Measurements from ENCODE around the gene KDM2B. TPM values are rescaled to one million over a fixed set of nuclear protein-coding genes. Genes with fewer than 3 reads are reported as not detected.

The KDM2B gene
- total RNA-seq, 1 experiment from 2014 or later = 15.5 TPM

- Mint-ChIP-seq H3K27me3 (ENCODE audit: insufficient read depth, unreplicated experiment) (no peaks in the 10 kb centered on the region), H3K27ac (ENCODE audit: low read depth, unreplicated experiment) (no peak overlapping the region), H3K4me3 (ENCODE audit: unreplicated experiment) (no peak overlapping the region), H3K9me3 (ENCODE audit: unreplicated experiment) (no peaks in the 10 kb centered on the region), H3K4me1 (ENCODE audit: insufficient read depth, unreplicated experiment) (no peaks in the 10 kb centered on the region), H3K36me3 (ENCODE audit: insufficient read depth, unreplicated experiment) (peaks cover 6% of the 10 kb centered on the region)
- no peak for TF ChIP-seq CTCF (IDR thresholded peaks at IDR 0.05; ENCODE audit: unreplicated experiment)
- DNase-seq (ENCODE audit: unreplicated experiment) = no peak
- POLR2A ChIA-PET = no interaction called here
- CTCF ChIA-PET = interaction anchor here (1.2 kb wide), 1 partner anchor 12 kb away, joined by 6 read pairs; no protein-coding TSS in a partner anchor
- intact Hi-C loops (cut with micrococcal nuclease) = no loop called here
- BruUV-seq (replicated peaks) = no TSS peak
Measured at GRCh38 chr12:121505513-121505912, 75.3 kb downstream of the KDM2B start.

GRCh38 chr12:121504505-121504904 is 76.3 kb downstream of the KDM2B start:
- no peak overlapping the region for H3K27ac Mint-ChIP-seq (ENCODE audit: low read depth, unreplicated experiment)
- H3K9me3 Mint-ChIP-seq (ENCODE audit: unreplicated experiment) = no peaks in the 10 kb centered on the region
- DNase-seq (ENCODE audit: unreplicated experiment) = no peak
- no peak for TF ChIP-seq CTCF (IDR thresholded peaks at IDR 0.05; ENCODE audit: unreplicated experiment)
- H3K27me3 Mint-ChIP-seq (ENCODE audit: insufficient read depth, unreplicated experiment) = no peaks in the 10 kb centered on the region
- intact Hi-C loops (cut with micrococcal nuclease) = no loop called here
- no TSS peak for BruUV-seq (replicated peaks)
- ChIA-PET POLR2A (no interaction called here), CTCF (interaction anchor here (0.7 to 2.0 kb wide), 3 partner anchors 10 to 701 kb away, joined by 4 to 6 read pairs (median 4); no protein-coding TSS in a partner anchor)
- H3K4me3 Mint-ChIP-seq (ENCODE audit: unreplicated experiment) = no peak overlapping the region
- H3K36me3 Mint-ChIP-seq (ENCODE audit: insufficient read depth, unreplicated experiment) = no peaks in the 10 kb centered on the region
- no peaks in the 10 kb centered on the region for H3K4me1 Mint-ChIP-seq (ENCODE audit: insufficient read depth, unreplicated experiment)

GRCh38 chr12:121503395-121503794 is 77.4 kb downstream of the KDM2B start:
- no peak for DNase-seq (ENCODE audit: unreplicated experiment)
- no TSS peak for BruUV-seq (replicated peaks)
- no peaks in the 10 kb centered on the region for H3K27me3 Mint-ChIP-seq (ENCODE audit: insufficient read depth, unreplicated experiment)
- H3K4me1 Mint-ChIP-seq (ENCODE audit: insufficient read depth, unreplicated experiment) = no peaks in the 10 kb centered on the region
- intact Hi-C loops (cut with micrococcal nuclease) = no loop called here
- no peak for TF ChIP-seq CTCF (IDR thresholded peaks at IDR 0.05; ENCODE audit: unreplicated experiment)
- H3K9me3 Mint-ChIP-seq (ENCODE audit: unreplicated experiment) = no peaks in the 10 kb centered on the region
- POLR2A ChIA-PET = no interaction called here
- CTCF ChIA-PET = interaction anchor here (0.5 to 3.1 kb wide), 8 partner anchors 9 to 569 kb away, joined by 3 to 11 read pairs (median 4); no protein-coding TSS in a partner anchor
- H3K36me3 Mint-ChIP-seq (ENCODE audit: insufficient read depth, unreplicated experiment) = no peaks in the 10 kb centered on the region
- H3K4me3 Mint-ChIP-seq (ENCODE audit: unreplicated experiment) = no peak overlapping the region
- no peak overlapping the region for H3K27ac Mint-ChIP-seq (ENCODE audit: low read depth, unreplicated experiment)

- no TSS peak for BruUV-seq (replicated peaks)
- Mint-ChIP-seq H3K4me3 (ENCODE audit: unreplicated experiment) (no peak overlapping the region), H3K27ac (ENCODE audit: low read depth, unreplicated experiment) (no peak overlapping the region), H3K36me3 (ENCODE audit: insufficient read depth, unreplicated experiment) (no peaks in the 10 kb centered on the region), H3K27me3 (ENCODE audit: insufficient read depth, unreplicated experiment) (no peaks in the 10 kb centered on the region), H3K4me1 (ENCODE audit: insufficient read depth, unreplicated experiment) (no peaks in the 10 kb centered on the region), H3K9me3 (ENCODE audit: unreplicated experiment) (no peaks in the 10 kb centered on the region)
- TF ChIP-seq CTCF (IDR thresholded peaks at IDR 0.05; ENCODE audit: unreplicated experiment) = no peak
- intact Hi-C loops (cut with micrococcal nuclease) = loop anchor here (2.0 kb wide), 1 partner anchor 123 kb away; no protein-coding TSS in a partner anchor
- POLR2A ChIA-PET = no interaction called here
- no peak for DNase-seq (ENCODE audit: unreplicated experiment)
- CTCF ChIA-PET = interaction anchor here (1.1 to 3.1 kb wide), 3 partner anchors 11 to 181 kb away, joined by 4 to 11 read pairs (median 5); no protein-coding TSS in a partner anchor
Measured at GRCh38 chr12:121501946-121502345, 78.9 kb downstream of the KDM2B start.
